ENCODE results near the gene MEA1. TPM values are rescaled to one million over a fixed set of nuclear protein-coding genes. Genes with fewer than 3 reads are reported as not detected.

Gene MEA1
- total RNA-seq, 1 experiment from 2014 or later, result 64.8 TPM

GRCh38 chr6:43019152-43019551, 5.4 kb upstream of the MEA1 start:
- ChIA-PET CTCF (interaction anchor here (1.1 kb wide), 1 partner anchor 124 kb away, joined by 3 read pairs; no protein-coding TSS in a partner anchor), POLR2A (no interaction called here), RAD21 (ENCODE audit: low non-redundant PET in 1 of 2, low total read pairs in 2 of 2, uncharacterized antibody in 2 of 2, unreplicated experiment in 2 of 2) (no interaction called here)
- no peak for ATAC-seq
- TF ChIP-seq, protein P1, sequence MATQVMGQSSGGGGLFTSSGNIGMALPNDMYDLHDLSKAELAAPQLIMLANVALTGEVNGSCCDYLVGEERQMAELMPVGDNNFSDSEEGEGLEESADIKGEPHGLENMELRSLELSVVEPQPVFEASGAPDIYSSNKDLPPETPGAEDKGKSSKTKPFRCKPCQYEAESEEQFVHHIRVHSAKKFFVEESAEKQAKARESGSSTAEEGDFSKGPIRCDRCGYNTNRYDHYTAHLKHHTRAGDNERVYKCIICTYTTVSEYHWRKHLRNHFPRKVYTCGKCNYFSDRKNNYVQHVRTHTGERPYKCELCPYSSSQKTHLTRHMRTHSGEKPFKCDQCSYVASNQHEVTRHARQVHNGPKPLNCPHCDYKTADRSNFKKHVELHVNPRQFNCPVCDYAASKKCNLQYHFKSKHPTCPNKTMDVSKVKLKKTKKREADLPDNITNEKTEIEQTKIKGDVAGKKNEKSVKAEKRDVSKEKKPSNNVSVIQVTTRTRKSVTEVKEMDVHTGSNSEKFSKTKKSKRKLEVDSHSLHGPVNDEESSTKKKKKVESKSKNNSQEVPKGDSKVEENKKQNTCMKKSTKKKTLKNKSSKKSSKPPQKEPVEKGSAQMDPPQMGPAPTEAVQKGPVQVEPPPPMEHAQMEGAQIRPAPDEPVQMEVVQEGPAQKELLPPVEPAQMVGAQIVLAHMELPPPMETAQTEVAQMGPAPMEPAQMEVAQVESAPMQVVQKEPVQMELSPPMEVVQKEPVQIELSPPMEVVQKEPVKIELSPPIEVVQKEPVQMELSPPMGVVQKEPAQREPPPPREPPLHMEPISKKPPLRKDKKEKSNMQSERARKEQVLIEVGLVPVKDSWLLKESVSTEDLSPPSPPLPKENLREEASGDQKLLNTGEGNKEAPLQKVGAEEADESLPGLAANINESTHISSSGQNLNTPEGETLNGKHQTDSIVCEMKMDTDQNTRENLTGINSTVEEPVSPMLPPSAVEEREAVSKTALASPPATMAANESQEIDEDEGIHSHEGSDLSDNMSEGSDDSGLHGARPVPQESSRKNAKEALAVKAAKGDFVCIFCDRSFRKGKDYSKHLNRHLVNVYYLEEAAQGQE (IDR thresholded peaks at IDR 0.05; ENCODE audit: low read depth), result no peak
- no peak for TF ChIP-seq ZFX (IDR thresholded peaks at IDR 0.05)
- TF ChIP-seq EZH2phosphoT487 (IDR thresholded peaks at IDR 0.05; ENCODE audit: borderline replicate concordance), result no peak
- TF ChIP-seq, protein P2, sequence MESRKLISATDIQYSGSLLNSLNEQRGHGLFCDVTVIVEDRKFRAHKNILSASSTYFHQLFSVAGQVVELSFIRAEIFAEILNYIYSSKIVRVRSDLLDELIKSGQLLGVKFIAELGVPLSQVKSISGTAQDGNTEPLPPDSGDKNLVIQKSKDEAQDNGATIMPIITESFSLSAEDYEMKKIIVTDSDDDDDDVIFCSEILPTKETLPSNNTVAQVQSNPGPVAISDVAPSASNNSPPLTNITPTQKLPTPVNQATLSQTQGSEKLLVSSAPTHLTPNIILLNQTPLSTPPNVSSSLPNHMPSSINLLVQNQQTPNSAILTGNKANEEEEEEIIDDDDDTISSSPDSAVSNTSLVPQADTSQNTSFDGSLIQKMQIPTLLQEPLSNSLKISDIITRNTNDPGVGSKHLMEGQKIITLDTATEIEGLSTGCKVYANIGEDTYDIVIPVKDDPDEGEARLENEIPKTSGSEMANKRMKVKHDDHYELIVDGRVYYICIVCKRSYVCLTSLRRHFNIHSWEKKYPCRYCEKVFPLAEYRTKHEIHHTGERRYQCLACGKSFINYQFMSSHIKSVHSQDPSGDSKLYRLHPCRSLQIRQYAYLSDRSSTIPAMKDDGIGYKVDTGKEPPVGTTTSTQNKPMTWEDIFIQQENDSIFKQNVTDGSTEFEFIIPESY (IDR thresholded peaks at IDR 0.05; ENCODE audit: extremely low read depth, insufficient replicate concordance, low read length), result no peak
- TF ChIP-seq SIN3A (IDR thresholded peaks at IDR 0.05; ENCODE audit: low read depth), result no peak
- TF ChIP-seq CEBPB (IDR thresholded peaks at IDR 0.05; ENCODE audit: low read depth), result no peak
- TF ChIP-seq RAD21 (IDR thresholded peaks at IDR 0.05; ENCODE audit: low read depth), result no peak
- TF ChIP-seq SP1 (IDR thresholded peaks at IDR 0.05; ENCODE audit: low read depth), result no peak
- no peak for TF ChIP-seq POLR2AphosphoS5 (IDR thresholded peaks at IDR 0.05; ENCODE audit: low read depth, low read length)
- intact Hi-C loops (cut with micrococcal nuclease), result no loop called here
- Histone ChIP-seq H3K9me3 (ENCODE audit: control insufficient read depth in 1 of 2, insufficient read depth in 1 of 2, low read depth in 1 of 2, low read length in 2 of 2) (no peaks in the 10 kb centered on the region), H2AFZ (ENCODE audit: low read depth, low read length, poor library complexity, severe bottlenecking) (no peak overlapping the region), H3K27me3 (ENCODE audit: insufficient read depth, low read length) (no peaks in the 10 kb centered on the region), H3K4me1 (ENCODE audit: control insufficient read depth in 1 of 2, insufficient read depth in 2 of 2, low read length in 2 of 2) (peaks cover 9 to 28% of the 10 kb centered on the region in 2 experiments), H3K9me2 (ENCODE audit: insufficient read depth) (no peaks in the 10 kb centered on the region), H3K4me2 (ENCODE audit: low read length) (no peak overlapping the region), H3K4me3 (replicated peaks in 1 of 2; ENCODE audit: low read depth in 1 of 2, low read length in 2 of 2) (no peak overlapping the region), H3K27ac (ENCODE audit: low read depth, low read length) (no peak overlapping the region), H3K9ac (ENCODE audit: low read length) (no peak overlapping the region), H3K79me2 (ENCODE audit: insufficient read depth, low read length) (peaks cover 58% of the 10 kb centered on the region), H4K20me1 (ENCODE audit: insufficient read depth) (no peaks in the 10 kb centered on the region), H3K36me3 (ENCODE audit: control insufficient read depth in 1 of 2, insufficient read depth in 2 of 2, low read length in 2 of 2) (peaks cover 9 to 10% of the 10 kb centered on the region in 2 experiments)
- DNase-seq (ENCODE audit: low read depth, low spot score), result no peak
- no TSS peak for BruUV-seq (replicated peaks)
